Measurements from ENCODE around the gene ANO10. TPM values are rescaled to one million over a fixed set of nuclear protein-coding genes. Genes with fewer than 3 reads are reported as not detected.

Gene ANO10
- polyA plus RNA-seq, 1 donor from 2014 or later: 11.1 TPM

GRCh38 chr3:43341788-43342187, 280.0 kb downstream of the ANO10 start:
- no peaks in the 10 kb centered on the region for H3F3A ChIP-seq (ENCODE audit: insufficient read depth, low read length, poor library complexity, severe bottlenecking)
- TF ChIP-seq TAF1 (IDR thresholded peaks at IDR 0.05; ENCODE audit: low read depth): no peak
- TF ChIP-seq EZH2 (IDR thresholded peaks at IDR 0.05; ENCODE audit: borderline replicate concordance, insufficient read depth, low read length, poor library complexity, severe bottlenecking): no peak
- TF ChIP-seq SMC3 (conservative IDR thresholded peaks at IDR 0.05; ENCODE audit: poor library complexity): no peak
- no peak for TF ChIP-seq REST (IDR thresholded peaks at IDR 0.05; ENCODE audit: borderline replicate concordance)

GRCh38 chr3:43340403-43340802, 281.4 kb downstream of the ANO10 start:
- Histone ChIP-seq H3K9me2 (ENCODE audit: insufficient read depth, low read length) (no peaks in the 10 kb centered on the region), H3K9me3 (ENCODE audit: low read length) (no peaks in the 10 kb centered on the region), H3K79me2 (replicated peaks; ENCODE audit: insufficient read depth, low read length) (no peaks in the 10 kb centered on the region), H3F3A (ENCODE audit: insufficient read depth, low read length, poor library complexity, severe bottlenecking) (no peaks in the 10 kb centered on the region), H3K27ac (ENCODE audit: low read length) (no peak overlapping the region), H3K36me3 (ENCODE audit: insufficient read depth, low read length) (peaks cover 16% of the 10 kb centered on the region), H3K4me3 (ENCODE audit: low read length) (no peak overlapping the region), H3K4me2 (ENCODE audit: low read length) (no peak overlapping the region), H2AFZ (ENCODE audit: low read depth, low read length) (no peak overlapping the region), H3K9ac (ENCODE audit: low read length) (no peak overlapping the region), H4K20me1 (ENCODE audit: insufficient read depth) (no peaks in the 10 kb centered on the region), H3K27me3 (ENCODE audit: insufficient read depth, low read depth, low read length) (no peaks in the 10 kb centered on the region)
- no peak for TF ChIP-seq RAD21 (conservative IDR thresholded peaks at IDR 0.05)
- no peak for TF ChIP-seq CTCF (IDR thresholded peaks at IDR 0.05; ENCODE audit: poor library complexity, severe bottlenecking)

More at GRCh38 chr3:43341788-43342187, 280.0 kb downstream of the ANO10 start:
- Histone ChIP-seq H3K27ac (ENCODE audit: low read length) (no peak overlapping the region), H3K4me3 (ENCODE audit: low read length) (no peak overlapping the region), H3K27me3 (ENCODE audit: insufficient read depth, low read depth, low read length) (no peaks in the 10 kb centered on the region), H3K9ac (ENCODE audit: low read length) (no peak overlapping the region), H3K79me2 (replicated peaks; ENCODE audit: insufficient read depth, low read length) (no peaks in the 10 kb centered on the region), H4K20me1 (ENCODE audit: insufficient read depth) (no peaks in the 10 kb centered on the region), H2AFZ (ENCODE audit: low read depth, low read length) (no peak overlapping the region), H3K9me2 (ENCODE audit: insufficient read depth, low read length) (no peaks in the 10 kb centered on the region), H3K4me2 (ENCODE audit: low read length) (no peak overlapping the region), H3K9me3 (ENCODE audit: low read length) (no peaks in the 10 kb centered on the region), H3K36me3 (ENCODE audit: insufficient read depth, low read length) (peaks cover 16% of the 10 kb centered on the region)

- H3K79me2 ChIP-seq (replicated peaks; ENCODE audit: insufficient read depth, low read length): no peaks in the 10 kb centered on the region
- no peak for TF ChIP-seq CTCF (IDR thresholded peaks at IDR 0.05; ENCODE audit: poor library complexity, severe bottlenecking)
- TF ChIP-seq SMC3 (conservative IDR thresholded peaks at IDR 0.05; ENCODE audit: poor library complexity): no peak
- TF ChIP-seq POLR2AphosphoS5 (IDR thresholded peaks at IDR 0.05): no peak
- no peak for TF ChIP-seq EZH2 (IDR thresholded peaks at IDR 0.05; ENCODE audit: borderline replicate concordance, insufficient read depth, low read length, poor library complexity, severe bottlenecking)
- TF ChIP-seq MXI1 (conservative IDR thresholded peaks at IDR 0.05; ENCODE audit: poor library complexity, severe bottlenecking): no peak
- no peak for TF ChIP-seq EP300 (conservative IDR thresholded peaks at IDR 0.05; ENCODE audit: poor library complexity, severe bottlenecking)
- no peak for TF ChIP-seq REST (IDR thresholded peaks at IDR 0.05; ENCODE audit: borderline replicate concordance)
- no peak for TF ChIP-seq RAD21 (conservative IDR thresholded peaks at IDR 0.05)
- TF ChIP-seq TAF1 (IDR thresholded peaks at IDR 0.05; ENCODE audit: low read depth): no peak
- no peak overlapping the region for H3K4me3 ChIP-seq (ENCODE audit: low read length)
- H3K9ac ChIP-seq (ENCODE audit: low read length): no peak overlapping the region
- no peaks in the 10 kb centered on the region for H3K9me3 ChIP-seq (ENCODE audit: low read length)
- H3F3A ChIP-seq (ENCODE audit: insufficient read depth, low read length, poor library complexity, severe bottlenecking): no peaks in the 10 kb centered on the region
- no peaks in the 10 kb centered on the region for H3K9me2 ChIP-seq (ENCODE audit: insufficient read depth, low read length)
- H2AFZ ChIP-seq (ENCODE audit: low read depth, low read length): no peak overlapping the region
- no peak overlapping the region for H3K27ac ChIP-seq (ENCODE audit: low read length)
- H3K27me3 ChIP-seq (ENCODE audit: insufficient read depth, low read depth, low read length): no peaks in the 10 kb centered on the region
- peaks cover 21% of the 10 kb centered on the region for H3K36me3 ChIP-seq (ENCODE audit: insufficient read depth, low read length)
- H4K20me1 ChIP-seq (ENCODE audit: insufficient read depth): no peaks in the 10 kb centered on the region
- no peak overlapping the region for H3K4me2 ChIP-seq (ENCODE audit: low read length)
Observed at GRCh38 chr3:43338295-43338694, 283.5 kb downstream of the ANO10 start.

All from neural cell (in vitro differentiated cells).